IPS DF 6.9 (cell line): ENCODE measurements around the gene PARD3.

ENCODE experiments used
- DNase-seq: peaks from one replicate; pipeline ENCODE4 v3.0.0-alpha.2; 2013; ENCODE audit warnings: low read depth, low spot score
- H3K27ac ChIP-seq: one replicate; pipeline ENCODE4 v1.5.1; 2013; ENCODE audit warnings: low read length, control low read depth
- H3K27me3 ChIP-seq: 2 replicates; pipeline ENCODE4 v1.6.1; 2013; ENCODE audit warnings: mild to moderate bottlenecking, low read length; ENCODE audit not compliant: control insufficient read depth, insufficient read depth
- H3K36me3 ChIP-seq: 2 replicates; pipeline ENCODE4 v1.6.1; 2013; ENCODE audit warnings: low read length; ENCODE audit not compliant: control insufficient read depth, insufficient read depth
- H3K4me1 ChIP-seq: 2 replicates; pipeline ENCODE4 v1.6.1; 2013; ENCODE audit warnings: low read length; ENCODE audit not compliant: control insufficient read depth, insufficient read depth
- H3K4me3 ChIP-seq: 2 replicates; pipeline ENCODE4 v1.5.1; 2013; ENCODE audit warnings: mild to moderate bottlenecking, low read length
- H3K9me3 ChIP-seq: 2 replicates; pipeline ENCODE4 v1.6.1; 2013; ENCODE audit warnings: low read length, inconsistent platforms; ENCODE audit not compliant: control insufficient read depth, insufficient read depth
- WGBS: extraction: QIAGEN DNeasy Blood & Tissue Kit; methylation state at CpG from one replicate; pipeline ENCODE4 v1.1.7; 2013; ENCODE audit warnings: mixed read lengths, missing lambda C conversion rate; ENCODE audit not compliant: insufficient read length, insufficient coverage; 5-methylcytosine and 5-hydroxymethylcytosine counted together

PARD3 gene

DNA sequence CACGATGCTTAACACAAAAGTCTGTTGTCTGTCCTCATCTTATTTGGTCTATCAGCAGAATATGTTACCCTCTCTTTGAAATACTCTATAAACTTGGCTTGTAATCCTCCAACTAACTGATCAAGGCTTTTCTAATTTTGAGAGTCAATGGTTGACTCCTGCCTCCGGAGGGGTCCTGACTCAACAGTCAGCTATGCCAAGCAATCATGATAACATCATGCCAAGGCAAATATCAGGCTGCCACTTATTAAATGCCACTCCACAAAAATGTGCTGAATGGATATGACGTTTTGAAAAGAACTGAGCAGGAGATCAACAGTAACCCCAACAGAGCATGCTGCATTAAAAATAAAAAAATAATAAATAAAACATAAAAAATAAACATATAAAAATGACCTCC, 116.1 kb downstream of the PARD3 start:
- WGBS, result no CpG with 5 or more reads among the region's 3 CpGs
- no peaks in the 10 kb centered on the region; the same call in 1 of the 2 replicates for H3K4me1 ChIP-seq
- DNase-seq, result no peak

DNA sequence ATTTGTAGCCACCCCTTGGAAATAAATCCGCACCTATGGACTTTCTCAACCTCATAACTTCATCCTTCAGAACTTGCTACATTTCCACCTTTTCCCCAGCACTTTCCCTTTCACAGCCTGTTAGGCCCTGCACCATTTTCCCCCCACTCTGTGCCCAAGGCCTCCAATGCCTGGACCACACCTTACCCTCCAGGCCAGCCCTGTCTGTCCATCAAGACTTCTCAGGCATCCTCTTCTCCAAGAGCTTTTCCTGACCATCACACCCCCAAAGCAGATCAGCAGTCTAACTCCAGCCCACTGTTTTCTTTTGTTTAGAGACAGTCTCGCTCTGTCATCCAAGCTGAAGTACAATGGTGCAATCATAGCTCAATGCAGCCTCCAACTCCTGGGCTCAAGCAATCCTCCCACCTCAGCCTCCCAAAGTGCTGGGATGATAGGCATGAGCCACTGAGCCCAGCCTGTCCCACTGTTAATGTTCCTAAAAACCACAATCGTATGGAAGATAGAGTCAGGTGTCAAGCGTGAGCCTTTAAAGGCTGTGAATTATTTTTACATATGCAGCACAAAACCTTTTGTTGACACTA, 116.8 kb downstream of the PARD3 start:
- no peak for DNase-seq
- H3K4me3 ChIP-seq, result no peak overlapping the region
- no peaks in the 10 kb centered on the region for H3K36me3 ChIP-seq
- H3K9me3 ChIP-seq, result no peaks in the 10 kb centered on the region
- H3K27me3 ChIP-seq, result no peaks in the 10 kb centered on the region
- H3K4me1 ChIP-seq, result no peaks in the 10 kb centered on the region; the same call in 1 of the 2 replicates
- no peak overlapping the region for H3K27ac ChIP-seq
- no CpG with 5 or more reads among the region's 4 CpGs for WGBS

More for the DNA sequence above, 116.1 kb downstream of the PARD3 start:
- Histone ChIP-seq H3K9me3 (no peaks in the 10 kb centered on the region), H3K27ac (no peak overlapping the region), H3K4me3 (no peak overlapping the region), H3K36me3 (no peaks in the 10 kb centered on the region), H3K27me3 (no peaks in the 10 kb centered on the region)

- no peaks in the 10 kb centered on the region; the same call in 1 of the 2 replicates for H3K4me1 ChIP-seq
- 100% methylated on average over 1 of the region's 5 CpGs for WGBS
- DNase-seq, result no peak
- no peak overlapping the region for H3K27ac ChIP-seq
- H3K9me3 ChIP-seq, result no peaks in the 10 kb centered on the region
- no peaks in the 10 kb centered on the region for H3K36me3 ChIP-seq
- H3K27me3 ChIP-seq, result no peaks in the 10 kb centered on the region
- H3K4me3 ChIP-seq, result no peak overlapping the region
Observed at GRCh38 chr10:34697351-34698247, 117.5 kb downstream of the PARD3 start.

GRCh38 chr10:34696423-34696822, 118.7 kb downstream of the PARD3 start:
- Histone ChIP-seq H3K27me3 (no peaks in the 10 kb centered on the region), H3K9me3 (no peaks in the 10 kb centered on the region), H3K27ac (no peak overlapping the region), H3K4me1 (no peaks in the 10 kb centered on the region; the same call in 1 of the 2 replicates), H3K36me3 (no peaks in the 10 kb centered on the region), H3K4me3 (no peak overlapping the region)
- WGBS, result no CpG with 5 or more reads among the region's 2 CpGs
- no peak for DNase-seq

- no CpG with 5 or more reads among the region's 13 CpGs for WGBS
- no peaks in the 10 kb centered on the region for H3K36me3 ChIP-seq
- H3K27ac ChIP-seq, result no peak overlapping the region
- no peak overlapping the region for H3K4me3 ChIP-seq
- H3K9me3 ChIP-seq, result no peaks in the 10 kb centered on the region
- peaks cover 3% of the 10 kb centered on the region; the same call in 1 of the 2 replicates for H3K4me1 ChIP-seq
- no peak for DNase-seq
- no peaks in the 10 kb centered on the region for H3K27me3 ChIP-seq
Observed at GRCh38 chr10:34690383-34691049, 124.6 kb downstream of the PARD3 start.

GRCh38 chr10:34689053-34689452, 126.0 kb downstream of the PARD3 start:
- WGBS, result no CpG with 5 or more reads among the region's 8 CpGs
- Histone ChIP-seq H3K27me3 (no peaks in the 10 kb centered on the region), H3K4me3 (no peak overlapping the region), H3K4me1 (peaks cover 3% of the 10 kb centered on the region), H3K27ac (no peak overlapping the region), H3K36me3 (no peaks in the 10 kb centered on the region), H3K9me3 (no peaks in the 10 kb centered on the region)
- DNase-seq, result no peak

GRCh38 chr10:34687434-34688210, 127.5 kb downstream of the PARD3 start:
- Histone ChIP-seq H3K4me3 (no peak overlapping the region), H3K27me3 (no peaks in the 10 kb centered on the region), H3K36me3 (no peaks in the 10 kb centered on the region), H3K4me1 (peaks cover 7% of the 10 kb centered on the region), H3K27ac (no peak overlapping the region), H3K9me3 (no peaks in the 10 kb centered on the region)
- no peak for DNase-seq
- WGBS, result no CpG with 5 or more reads among the region's 11 CpGs

DNA sequence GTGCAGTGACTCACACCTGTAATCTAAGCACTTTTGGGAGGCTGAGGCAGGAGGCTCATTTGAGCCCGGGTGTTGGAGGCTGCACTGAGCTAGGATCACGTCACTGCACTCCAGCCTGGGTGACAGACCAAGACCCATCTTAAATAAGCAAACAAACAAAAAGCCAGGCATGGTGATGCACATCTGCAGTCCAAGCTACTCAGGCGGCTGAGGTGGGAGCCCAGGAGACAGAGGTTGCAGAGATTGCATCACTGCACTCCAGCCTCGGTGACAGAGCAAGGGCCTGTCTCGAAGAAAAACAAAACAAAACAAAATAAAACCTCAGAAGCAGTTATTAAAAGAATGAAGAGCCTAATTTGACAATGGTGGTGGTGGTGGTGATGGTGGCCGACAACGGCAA, 132.5 kb downstream of the PARD3 start:
- no peak for DNase-seq
- no peak overlapping the region for H3K4me3 ChIP-seq
- H3K4me1 ChIP-seq, result peaks cover 7% of the 10 kb centered on the region
- H3K36me3 ChIP-seq, result no peaks in the 10 kb centered on the region
- no peak overlapping the region for H3K27ac ChIP-seq
- H3K9me3 ChIP-seq, result no peaks in the 10 kb centered on the region
- H3K27me3 ChIP-seq, result no peaks in the 10 kb centered on the region
- no CpG with 5 or more reads among the region's 7 CpGs for WGBS

GRCh38 chr10:34681933-34682332, 133.2 kb downstream of the PARD3 start:
- WGBS, result no CpG with 5 or more reads among the region's 5 CpGs

DNA sequence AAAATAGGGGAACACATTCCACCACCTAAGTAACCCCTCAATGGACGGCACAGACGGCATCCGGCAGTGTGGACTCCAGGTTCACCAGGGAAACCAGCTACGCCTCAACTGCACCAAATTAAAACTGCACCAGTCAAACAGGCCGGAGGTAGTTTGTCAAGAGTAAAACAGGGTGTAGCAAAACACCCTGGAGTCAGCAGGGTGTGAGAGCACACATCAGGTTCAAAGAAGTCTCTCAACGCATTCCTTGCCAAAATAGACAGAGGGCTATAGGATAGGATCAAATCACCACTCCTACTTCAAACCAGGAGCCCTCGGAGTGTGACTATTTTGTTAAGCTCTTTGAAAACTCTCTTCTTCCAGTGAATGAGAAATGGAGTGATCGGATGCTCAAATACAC, 135.9 kb downstream of the PARD3 start:
- Histone ChIP-seq H3K9me3 (no peaks in the 10 kb centered on the region), H3K36me3 (no peaks in the 10 kb centered on the region), H3K27ac (no peak overlapping the region), H3K4me1 (peaks cover 5% of the 10 kb centered on the region; the same call in 1 of the 2 replicates), H3K27me3 (no peaks in the 10 kb centered on the region), H3K4me3 (no peak overlapping the region)
- DNase-seq, result no peak
- WGBS, result no CpG with 5 or more reads among the region's 8 CpGs

More at GRCh38 chr10:34681933-34682332, 133.2 kb downstream of the PARD3 start:
- no peaks in the 10 kb centered on the region for H3K36me3 ChIP-seq
- H3K9me3 ChIP-seq, result no peaks in the 10 kb centered on the region
- no peak overlapping the region for H3K27ac ChIP-seq
- H3K27me3 ChIP-seq, result no peaks in the 10 kb centered on the region
- H3K4me3 ChIP-seq, result no peak overlapping the region
- no peak for DNase-seq
- peaks cover 5% of the 10 kb centered on the region for H3K4me1 ChIP-seq
